Activated T-cell treated with anti-CD3 and anti-CD28 coated beads for 24 hours (primary cell): Measurements from ENCODE around the gene DNER.

Experiments
- DNase-seq: peaks from one replicate; pipeline ENCODE4 v3.0.0-alpha.2; 2020; ENCODE audit warnings: low read depth

Gene DNER

GRCh38 chr2:229669841-229670240 lies 44.5 kb downstream of the DNER start:
- DNase-seq = no peak

GRCh38 chr2:229666811-229667210 lies 47.5 kb downstream of the DNER start:
- DNase-seq = no peak

GRCh38 chr2:229665158-229665557 lies 49.2 kb downstream of the DNER start:
- DNase-seq = no peak

- no peak for DNase-seq
Measured at GRCh38 chr2:229661478-229661877, 52.9 kb downstream of the DNER start.

- DNase-seq = no peak
Measured at GRCh38 chr2:229660951-229661350, 53.4 kb downstream of the DNER start.

GRCh38 chr2:229660391-229660790 lies 54.0 kb downstream of the DNER start:
- DNase-seq = no peak

GRCh38 chr2:229658004-229658403 lies 56.4 kb downstream of the DNER start:
- no peak for DNase-seq

GRCh38 chr2:229654437-229654836 lies 59.9 kb downstream of the DNER start:
- no peak for DNase-seq

GRCh38 chr2:229653531-229653930 lies 60.8 kb downstream of the DNER start:
- no peak for DNase-seq

- DNase-seq = no peak
Measured at GRCh38 chr2:229652796-229653195, 61.6 kb downstream of the DNER start.

- no peak for DNase-seq
Measured at GRCh38 chr2:229650901-229651300, 63.5 kb downstream of the DNER start.

- DNase-seq = no peak
Measured at GRCh38 chr2:229650059-229650458, 64.3 kb downstream of the DNER start.

- DNase-seq = no peak
Measured at GRCh38 chr2:229646186-229646723, 68.1 kb downstream of the DNER start.

- no peak for DNase-seq
Measured at GRCh38 chr2:229642371-229642770, 72.0 kb downstream of the DNER start.

- no peak for DNase-seq
Measured at GRCh38 chr2:229641676-229642075, 72.7 kb downstream of the DNER start.

- DNase-seq = no peak
Measured at GRCh38 chr2:229640636-229641035, 73.7 kb downstream of the DNER start.

GRCh38 chr2:229636571-229636970 lies 77.8 kb downstream of the DNER start:
- DNase-seq = no peak

GRCh38 chr2:229635371-229635680 lies 79.0 kb downstream of the DNER start:
- DNase-seq = no peak

- no peak for DNase-seq
Measured at GRCh38 chr2:229634601-229635370, 79.6 kb downstream of the DNER start.

- DNase-seq = no peak
Measured at GRCh38 chr2:229633556-229633955, 80.8 kb downstream of the DNER start.

GRCh38 chr2:229629039-229629438 lies 85.3 kb downstream of the DNER start:
- DNase-seq = no peak

- DNase-seq = no peak
Measured at GRCh38 chr2:229627728-229628127, 86.6 kb downstream of the DNER start.

GRCh38 chr2:229622495-229623355 lies 91.6 kb downstream of the DNER start:
- DNase-seq = no peak
